Lung (tissue), 12 donors: ENCODE results near the gene HACD2. TPM values are rescaled to one million over a fixed set of nuclear protein-coding genes. Genes with fewer than 3 reads are reported as not detected.

Source experiments
- ATAC-seq: fragments of 200-7000 bp; cut with Tn5 transposase; one replicate; pipeline ENCODE4 v1.9.1; 2020; ENCODE audit warnings: moderate number of reproducible peaks; ENCODE audit not compliant: insufficient read depth, low FRiP score
- DNase-seq, 3 donors: peaks; one replicate each; pipeline ENCODE4 v3.0.0-alpha.2; 2013 to 2017
- H3K27ac ChIP-seq, 2 donors: one replicate each; pipeline ENCODE4 v1.5.1; 2013; ENCODE audit warnings: mild to moderate bottlenecking in 2 of 2, moderate library complexity in 2 of 2, control low read depth in 1 of 2, inconsistent platforms in 1 of 2, low read depth in 1 of 2, low read length in 1 of 2
- H3K27me3 ChIP-seq, 3 donors: one replicate each; pipeline ENCODE4 v1.5.1; 2013; ENCODE audit warnings: low read length in 2 of 3; ENCODE audit not compliant: control insufficient read depth in 3 of 3, insufficient read depth in 3 of 3
- H3K36me3 ChIP-seq, 4 donors: one replicate each; pipeline ENCODE4 v1.5.1; 2013; ENCODE audit warnings: low read length in 4 of 4, mild to moderate bottlenecking in 1 of 4, moderate library complexity in 1 of 4; ENCODE audit not compliant: control insufficient read depth in 4 of 4, insufficient read depth in 4 of 4
- H3K4me1 ChIP-seq, 5 donors: one replicate each; pipeline ENCODE4 v1.5.1; 2013; ENCODE audit warnings: low read length in 5 of 5, mild to moderate bottlenecking in 2 of 5, moderate library complexity in 1 of 5; ENCODE audit not compliant: control insufficient read depth in 5 of 5, insufficient read depth in 5 of 5
- H3K4me3 ChIP-seq: one replicate; pipeline ENCODE4 v1.5.1; 2013; ENCODE audit warnings: mild to moderate bottlenecking, control low read depth, moderate library complexity
- H3K9ac ChIP-seq, 2 donors: one replicate each; pipeline ENCODE4 v1.5.1; 2013; ENCODE audit warnings: low read length in 2 of 2, control low read depth in 1 of 2; ENCODE audit not compliant: insufficient read depth in 1 of 2
- H3K9me3 ChIP-seq, 4 donors: one replicate each; pipeline ENCODE4 v1.5.1; 2013; ENCODE audit warnings: low read length in 3 of 4, mild to moderate bottlenecking in 1 of 4, moderate library complexity in 1 of 4; ENCODE audit not compliant: control insufficient read depth in 4 of 4, insufficient read depth in 3 of 4
- WGBS, 2 donors: extraction: QIAGEN DNeasy Blood & Tissue Kit; methylation state at CpG; one replicate each; pipeline ENCODE4 v1.1.7; 2013; 5-methylcytosine and 5-hydroxymethylcytosine counted together
- polyA plus RNA-seq, 2 donors: library from polyadenylated mRNA; stranded (reverse); fragments of 200-250 nt; gene quantifications; one replicate each; pipeline ENCODE4 v1.2.1, GENCODE V29; 2013
- total RNA-seq, 2 donors: library from RNA; depleted of rRNA in 1 of 2; stranded (reverse); fragments of >200 nt in 1 of 2; gene quantifications; one replicate each; pipeline ENCODE4 v1.2.1, GENCODE V29; 2014 to 2021
- TF ChIP-seq, protein P1 (sequence below): IDR thresholded peaks from 2 replicates; pipeline ENCODE4 v1.5.1; 2012; ENCODE audit warnings: mild to moderate bottlenecking; ENCODE audit errors: control extremely low read depth, extremely low read depth
- donor health status: control.
- donor health status: control.
- donor health status: Bipolar disorder and iron deficiency.
- donor health status: healthy.
- donor health status: DM: yes; HTN: yes; CAD: no.

HACD2 gene
- total and polyA plus RNA-seq, 4 donors: 17.1 to 40.7 (median 28.2) TPM

DNA sequence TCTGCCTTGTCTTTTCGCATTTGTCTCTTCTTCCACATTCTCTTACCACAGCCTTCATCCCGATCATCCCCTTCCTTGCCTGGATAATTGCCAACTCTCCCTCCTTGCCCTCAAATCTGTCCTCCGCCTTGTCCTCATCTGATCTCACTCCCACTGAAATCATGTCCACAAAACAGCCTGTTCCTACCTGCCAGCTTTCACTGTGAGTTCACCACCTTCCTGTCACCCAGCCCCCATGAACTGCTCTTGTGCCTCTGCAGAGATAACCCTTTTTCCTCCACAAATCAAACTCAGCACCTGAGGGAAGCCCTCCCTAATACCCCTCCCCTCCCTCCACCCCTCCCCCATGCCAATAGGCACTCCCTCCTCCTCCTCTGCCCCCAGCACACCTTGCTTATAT is 131.2 kb downstream of the HACD2 start:
- Histone ChIP-seq H3K27ac (no peak overlapping the region), H3K4me1 (peaks cover 0 to 9% (median 0%) of the 10 kb centered on the region in 5 donors), H3K4me3 (no peak overlapping the region), H3K36me3 (no peaks in the 10 kb centered on the region), H3K27me3 (peaks cover 0 to 20% (median 0%) of the 10 kb centered on the region in 3 donors), H3K9me3 (no peaks in the 10 kb centered on the region), H3K9ac (no peak overlapping the region)
- DNase-seq: no peak
- TF ChIP-seq, protein P1, sequence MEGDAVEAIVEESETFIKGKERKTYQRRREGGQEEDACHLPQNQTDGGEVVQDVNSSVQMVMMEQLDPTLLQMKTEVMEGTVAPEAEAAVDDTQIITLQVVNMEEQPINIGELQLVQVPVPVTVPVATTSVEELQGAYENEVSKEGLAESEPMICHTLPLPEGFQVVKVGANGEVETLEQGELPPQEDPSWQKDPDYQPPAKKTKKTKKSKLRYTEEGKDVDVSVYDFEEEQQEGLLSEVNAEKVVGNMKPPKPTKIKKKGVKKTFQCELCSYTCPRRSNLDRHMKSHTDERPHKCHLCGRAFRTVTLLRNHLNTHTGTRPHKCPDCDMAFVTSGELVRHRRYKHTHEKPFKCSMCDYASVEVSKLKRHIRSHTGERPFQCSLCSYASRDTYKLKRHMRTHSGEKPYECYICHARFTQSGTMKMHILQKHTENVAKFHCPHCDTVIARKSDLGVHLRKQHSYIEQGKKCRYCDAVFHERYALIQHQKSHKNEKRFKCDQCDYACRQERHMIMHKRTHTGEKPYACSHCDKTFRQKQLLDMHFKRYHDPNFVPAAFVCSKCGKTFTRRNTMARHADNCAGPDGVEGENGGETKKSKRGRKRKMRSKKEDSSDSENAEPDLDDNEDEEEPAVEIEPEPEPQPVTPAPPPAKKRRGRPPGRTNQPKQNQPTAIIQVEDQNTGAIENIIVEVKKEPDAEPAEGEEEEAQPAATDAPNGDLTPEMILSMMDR: no peak
- no peak for ATAC-seq
- WGBS, 2 donors: 54 to 60% methylated on average over 3 of the region's 3 CpGs

DNA sequence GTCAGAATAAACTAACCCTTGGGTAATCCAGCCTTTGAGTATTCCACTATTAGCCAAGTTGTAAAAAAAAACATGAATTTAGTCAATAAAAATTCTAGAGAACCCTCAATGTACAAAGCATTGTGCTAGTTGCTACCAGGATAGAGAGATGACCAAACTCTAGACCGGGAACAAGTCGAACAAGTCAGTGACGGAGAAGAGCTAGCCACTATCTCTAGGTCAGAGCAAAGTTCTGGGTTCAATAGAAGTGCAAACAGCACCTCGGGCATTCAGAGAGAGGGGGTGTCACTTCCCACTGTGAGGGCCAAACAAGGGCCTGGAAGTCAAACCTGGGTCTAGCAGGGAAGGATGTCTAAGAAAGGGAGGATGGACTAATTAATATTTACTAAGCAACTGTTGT is 133.7 kb downstream of the HACD2 start:
- no peak overlapping the region for H3K27ac ChIP-seq
- TF ChIP-seq, protein P1: no peak
- peaks cover 0 to 4% (median 0%) of the 10 kb centered on the region in 4 donors for H3K9me3 ChIP-seq
- no peak overlapping the region for H3K4me3 ChIP-seq
- no peak for DNase-seq
- H3K4me1 ChIP-seq: peaks cover 0 to 17% (median 6%) of the 10 kb centered on the region in 5 donors
- 72 to 78% methylated on average over 4 of the region's 4 CpGs for WGBS, 2 donors
- no peak overlapping the region for H3K9ac ChIP-seq
- no peaks in the 10 kb centered on the region for H3K36me3 ChIP-seq
- no peak for ATAC-seq
- H3K27me3 ChIP-seq: peaks cover 0 to 29% (median 2%) of the 10 kb centered on the region in 3 donors

DNA sequence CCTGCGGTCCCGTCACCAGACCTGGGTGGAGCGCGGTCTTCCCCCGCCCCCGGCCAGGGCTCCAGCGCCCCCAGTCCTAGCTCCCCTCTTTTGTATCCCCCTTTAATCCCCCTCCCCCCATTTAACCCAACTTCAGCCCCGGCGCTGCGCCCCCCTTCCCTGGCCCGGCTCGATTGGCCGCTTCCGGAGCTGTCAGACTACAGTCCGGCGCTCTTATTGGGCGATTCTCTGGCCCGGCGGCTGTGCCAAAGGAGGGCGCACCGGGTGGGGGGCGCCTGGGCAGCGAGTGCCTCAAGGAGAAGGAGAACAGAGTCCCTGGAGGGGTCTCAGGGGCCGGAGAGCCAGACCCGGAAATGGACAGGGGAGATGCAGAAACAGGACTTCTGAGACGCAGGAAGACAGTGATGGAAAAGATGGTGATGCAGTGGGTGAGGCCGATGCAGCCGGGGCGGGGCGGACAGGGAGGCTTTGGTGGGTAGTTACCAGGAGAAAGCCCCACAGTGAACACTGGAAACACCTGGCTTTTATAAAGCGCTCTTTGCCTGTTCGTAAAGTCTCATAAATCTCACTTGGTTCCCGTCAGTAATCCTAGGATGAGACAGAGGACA is 134.8 kb downstream of the HACD2 start:
- ATAC-seq (no peak), DNase-seq (peak; percentile 74 to 78 (median 76))
- WGBS, 2 donors: 12 to 13% methylated on average over 31 to 33 of the region's 33 CpGs
- H3K9ac ChIP-seq: no peak overlapping the region
- TF ChIP-seq, protein P1: no peak
- H3K4me3 ChIP-seq: peak overlapping the region; percentile 38
- H3K9me3 ChIP-seq: peaks cover 0 to 4% (median 0%) of the 10 kb centered on the region in 4 donors
- H3K27me3 ChIP-seq: peaks cover 0 to 33% (median 2%) of the 10 kb centered on the region in 3 donors
- H3K4me1 ChIP-seq: peaks cover 0 to 28% (median 6%) of the 10 kb centered on the region in 5 donors
- peak overlapping the region in 1 of 2 donors; percentile 96 for H3K27ac ChIP-seq
- H3K36me3 ChIP-seq: no peaks in the 10 kb centered on the region
